HG03045 (cell line): ENCODE results near the gene R3HCC1L.
"Not testable (repeated sequence)": the region's sequence is repeated elsewhere in the genome, so short reads cannot be mapped to it uniquely, and the experiment has no call there.

ENCODE experiments used
- ATAC-seq: cut with Tn5 transposase; IDR thresholded peaks from one replicate; pipeline ENCODE4 v1.9.1; 2021; ENCODE audit warnings: mild to moderate bottlenecking, moderate library complexity; ENCODE audit not compliant: unreplicated experiment

Gene R3HCC1L

GRCh38 chr10:98226508-98227144 lies 92.2 kb downstream of the R3HCC1L start:
- no peak for ATAC-seq

GRCh38 chr10:98227713-98228112 lies 93.3 kb downstream of the R3HCC1L start:
- ATAC-seq: not testable (repeated sequence)

GRCh38 chr10:98228266-98228665 lies 93.8 kb downstream of the R3HCC1L start:
- ATAC-seq: not testable (repeated sequence)

GRCh38 chr10:98231417-98231816 lies 97.0 kb downstream of the R3HCC1L start:
- ATAC-seq: no peak

- no peak for ATAC-seq
These were observed 101.4 kb downstream of the R3HCC1L start for GRCh38 chr10:98235846-98236245.

GRCh38 chr10:98236862-98237261 lies 102.4 kb downstream of the R3HCC1L start:
- ATAC-seq: no peak

GRCh38 chr10:98238391-98238790 lies 103.9 kb downstream of the R3HCC1L start:
- ATAC-seq: no peak

GRCh38 chr10:98240524-98240923 lies 106.1 kb downstream of the R3HCC1L start:
- no peak for ATAC-seq

- ATAC-seq: no peak
These were observed 108.4 kb downstream of the R3HCC1L start for GRCh38 chr10:98242823-98243222.

- no peak for ATAC-seq
These were observed 109.7 kb downstream of the R3HCC1L start for GRCh38 chr10:98244141-98244540.

GRCh38 chr10:98244586-98244985 lies 110.1 kb downstream of the R3HCC1L start:
- no peak for ATAC-seq

GRCh38 chr10:98246911-98247805 lies 112.7 kb downstream of the R3HCC1L start:
- ATAC-seq: no peak

- ATAC-seq: no peak
These were observed 113.6 kb downstream of the R3HCC1L start for GRCh38 chr10:98248018-98248417.

- no peak for ATAC-seq
These were observed 114.7 kb downstream of the R3HCC1L start for GRCh38 chr10:98249134-98249533.

GRCh38 chr10:98251399-98251798 lies 116.9 kb downstream of the R3HCC1L start:
- ATAC-seq: no peak

- ATAC-seq: no peak
These were observed 118.0 kb downstream of the R3HCC1L start for GRCh38 chr10:98252464-98252863.

GRCh38 chr10:98253499-98253898 lies 119.0 kb downstream of the R3HCC1L start:
- ATAC-seq: no peak

- no peak for ATAC-seq
These were observed 119.9 kb downstream of the R3HCC1L start for GRCh38 chr10:98254234-98254974.

GRCh38 chr10:98255146-98255877 lies 120.9 kb downstream of the R3HCC1L start:
- ATAC-seq: no peak

- no peak for ATAC-seq
These were observed 122.2 kb downstream of the R3HCC1L start for GRCh38 chr10:98256692-98257091.

- no peak for ATAC-seq
These were observed 122.7 kb downstream of the R3HCC1L start for GRCh38 chr10:98257198-98257597.
